MM.1S (cell line): ENCODE data around the gene NEDD4L.

Experiments
- EZH2 ChIP-seq: fragments of 300-600 bp; sonication (generic); optimal IDR thresholded peaks from 2 replicates; pipeline ENCODE3; 2017; ENCODE audit warnings: low read depth, mild to moderate bottlenecking, antibody characterized with exemption, low read length, mixed read lengths
- EZH2phosphoT487 ChIP-seq: fragments of 300-600 bp; sonication (generic); IDR thresholded peaks from 2 replicates; pipeline ENCODE4 v1.6.1; 2018; ENCODE audit warnings: antibody characterized with exemption, low read length
- TF ChIP-seq, protein P1 (sequence below): fragments of 300-600 bp; sonication (generic); IDR thresholded peaks from 2 replicates; pipeline ENCODE4 v1.5.1; 2016; ENCODE audit warnings: antibody characterized with exemption, low read length, mixed read lengths

DNA sequence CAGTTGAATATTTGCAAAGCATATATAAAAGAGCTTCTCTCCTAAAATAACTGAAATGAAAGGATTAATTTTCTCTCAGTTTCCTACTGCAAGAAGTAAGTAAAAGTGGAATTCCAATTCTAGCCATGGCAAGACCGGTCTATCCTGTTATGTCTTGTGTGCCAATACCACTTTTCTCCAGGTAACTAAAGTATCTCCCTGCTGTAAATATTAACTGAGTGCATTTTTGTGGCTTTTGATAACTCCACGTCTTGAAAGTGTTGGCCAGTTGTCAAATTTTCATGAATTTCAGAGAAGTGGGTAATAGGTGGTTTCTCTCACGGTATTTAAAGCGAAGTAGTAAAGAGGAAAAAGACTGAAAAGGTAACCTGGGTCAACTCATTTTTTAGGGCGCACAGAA is 225.9 kb downstream of the NEDD4L start:
- TF ChIP-seq, protein P1, sequence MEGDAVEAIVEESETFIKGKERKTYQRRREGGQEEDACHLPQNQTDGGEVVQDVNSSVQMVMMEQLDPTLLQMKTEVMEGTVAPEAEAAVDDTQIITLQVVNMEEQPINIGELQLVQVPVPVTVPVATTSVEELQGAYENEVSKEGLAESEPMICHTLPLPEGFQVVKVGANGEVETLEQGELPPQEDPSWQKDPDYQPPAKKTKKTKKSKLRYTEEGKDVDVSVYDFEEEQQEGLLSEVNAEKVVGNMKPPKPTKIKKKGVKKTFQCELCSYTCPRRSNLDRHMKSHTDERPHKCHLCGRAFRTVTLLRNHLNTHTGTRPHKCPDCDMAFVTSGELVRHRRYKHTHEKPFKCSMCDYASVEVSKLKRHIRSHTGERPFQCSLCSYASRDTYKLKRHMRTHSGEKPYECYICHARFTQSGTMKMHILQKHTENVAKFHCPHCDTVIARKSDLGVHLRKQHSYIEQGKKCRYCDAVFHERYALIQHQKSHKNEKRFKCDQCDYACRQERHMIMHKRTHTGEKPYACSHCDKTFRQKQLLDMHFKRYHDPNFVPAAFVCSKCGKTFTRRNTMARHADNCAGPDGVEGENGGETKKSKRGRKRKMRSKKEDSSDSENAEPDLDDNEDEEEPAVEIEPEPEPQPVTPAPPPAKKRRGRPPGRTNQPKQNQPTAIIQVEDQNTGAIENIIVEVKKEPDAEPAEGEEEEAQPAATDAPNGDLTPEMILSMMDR, result no peak
- TF ChIP-seq EZH2 (no peak), EZH2phosphoT487 (no peak)
